ENCODE results near the gene HIGD2B. TPM values are rescaled to one million over a fixed set of nuclear protein-coding genes. Genes with fewer than 3 reads are reported as not detected.
"Not testable (repeated sequence)": the region's sequence is repeated elsewhere in the genome, so short reads cannot be mapped to it uniquely, and the experiment has no call there.

HIGD2B gene, protein sequence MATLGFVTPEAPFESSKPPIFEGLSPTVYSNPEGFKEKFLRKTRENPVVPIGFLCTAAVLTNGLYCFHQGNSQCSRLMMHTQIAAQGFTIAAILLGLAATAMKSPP
- not detected for polyA plus RNA-seq (ENCODE audit: insufficient read length in 4 of 4)

DNA sequence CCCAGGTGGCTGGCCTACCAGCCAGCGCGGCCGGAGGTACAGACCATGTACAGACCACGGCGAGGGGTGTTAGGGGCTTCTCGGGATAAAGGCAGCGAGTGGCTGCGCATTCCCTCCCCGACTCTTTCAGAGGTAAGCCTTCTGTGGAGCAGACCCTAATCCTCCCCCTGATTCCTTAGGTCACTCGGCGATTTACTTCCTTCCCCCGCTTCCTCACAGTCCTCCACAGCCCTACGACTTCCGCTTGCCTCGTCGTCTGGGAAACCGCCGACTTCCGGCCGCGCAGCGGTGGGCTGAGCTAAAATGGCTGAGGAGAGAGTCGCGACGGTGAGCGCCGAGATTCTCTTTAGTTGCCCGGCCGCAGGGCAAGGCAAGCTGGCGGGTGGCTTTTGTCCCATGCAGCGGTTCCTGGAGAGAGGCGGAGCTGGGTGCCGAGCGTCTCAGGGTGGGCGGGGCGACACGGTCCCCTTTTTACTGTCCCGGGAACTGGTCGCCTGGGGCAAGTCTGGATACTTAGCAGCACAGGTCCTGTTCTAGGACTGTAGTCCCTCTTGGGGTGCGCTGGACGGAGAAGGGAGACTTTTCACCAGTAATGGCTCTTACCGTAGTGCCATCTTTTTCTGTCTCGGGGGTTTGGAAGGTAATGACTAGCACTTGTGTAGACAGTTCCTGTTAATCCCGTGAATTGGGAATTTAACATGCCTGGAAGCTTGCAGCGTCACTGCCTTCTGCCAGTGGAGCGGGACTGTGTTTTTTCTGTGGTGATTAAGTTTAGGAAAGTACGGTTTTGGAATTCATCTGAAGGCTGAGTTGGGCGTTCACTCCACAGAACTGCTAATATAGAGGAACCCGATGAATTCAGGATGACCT is at the start of gene HIGD2B, which contains the start of gene BBS4:
Gene HIGD2B, minus strand, starts transcription at position 258 of the 870 bp plus-strand sequence. CDS start 9,808 bp downstream, outside the sequence.
Gene BBS4, plus strand, starts transcription at position 283 of the 870 bp plus-strand sequence. Its CDS starts 21 bp downstream, at position 304.
- DNase-seq (ENCODE audit: low read depth in 4 of 4, low spot score in 3 of 4): peak; percentile 89 to 91 (median 90)

DNA sequence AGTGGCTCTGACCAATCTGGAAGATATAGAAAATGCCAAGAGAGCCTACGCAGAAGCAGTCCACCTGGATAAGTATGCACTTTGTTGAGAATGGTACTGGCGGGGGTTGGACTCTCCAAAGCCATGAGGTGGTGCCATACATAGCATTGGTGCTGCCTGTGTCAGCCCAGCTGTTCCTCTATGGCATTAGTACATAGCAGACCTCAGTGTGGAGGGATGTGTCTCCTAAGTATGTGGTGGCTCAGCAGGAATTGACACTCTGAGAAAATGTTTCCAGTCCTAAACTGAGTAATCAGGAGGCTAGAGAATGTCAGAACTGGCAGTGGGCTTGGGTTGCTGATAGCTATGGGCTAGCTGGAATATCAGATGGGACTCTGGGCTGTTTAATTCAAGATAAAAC is 49.1 kb upstream of the HIGD2B start:
- DNase-seq (ENCODE audit: low read depth in 4 of 4, low spot score in 3 of 4): no peak

DNA sequence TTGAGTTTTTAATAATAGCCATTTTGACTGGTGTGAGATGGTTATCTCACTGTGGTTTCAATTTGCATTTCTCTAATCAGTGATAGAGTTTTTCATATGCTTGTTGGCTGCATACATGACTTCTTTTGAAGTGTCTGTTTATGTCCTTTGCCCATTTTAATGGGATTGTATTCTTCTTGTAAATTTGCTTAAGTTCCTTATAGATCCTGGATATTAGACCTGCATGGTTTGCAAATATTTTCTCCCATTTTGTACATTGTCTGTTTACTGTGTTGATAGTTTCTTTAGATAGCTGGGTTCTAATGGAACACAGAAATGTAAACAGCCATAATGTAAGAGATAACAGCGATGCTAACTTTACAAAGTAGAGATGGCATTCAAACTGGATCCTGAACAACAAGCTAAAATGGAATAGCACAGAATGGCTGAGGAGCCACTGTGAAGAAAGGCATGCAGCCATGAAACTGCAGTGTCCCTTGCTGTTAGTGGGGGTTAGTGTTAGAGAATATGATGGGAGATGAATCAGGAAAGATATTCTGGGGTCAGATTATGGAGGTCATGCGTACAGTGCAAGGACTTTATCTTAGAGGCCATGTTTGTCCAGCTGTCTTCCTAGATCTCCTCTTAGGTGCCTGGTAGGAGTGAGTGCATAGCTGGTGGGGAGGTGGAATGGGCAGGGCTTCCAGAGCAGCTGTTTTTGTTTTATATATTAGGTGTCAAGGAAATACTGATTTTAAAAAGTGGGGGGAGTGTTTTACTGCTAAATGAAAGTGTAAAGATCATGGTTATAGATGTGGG is 48.2 kb upstream of the HIGD2B start:
- no peak for DNase-seq (ENCODE audit: low read depth in 4 of 4, low spot score in 3 of 4)

DNA sequence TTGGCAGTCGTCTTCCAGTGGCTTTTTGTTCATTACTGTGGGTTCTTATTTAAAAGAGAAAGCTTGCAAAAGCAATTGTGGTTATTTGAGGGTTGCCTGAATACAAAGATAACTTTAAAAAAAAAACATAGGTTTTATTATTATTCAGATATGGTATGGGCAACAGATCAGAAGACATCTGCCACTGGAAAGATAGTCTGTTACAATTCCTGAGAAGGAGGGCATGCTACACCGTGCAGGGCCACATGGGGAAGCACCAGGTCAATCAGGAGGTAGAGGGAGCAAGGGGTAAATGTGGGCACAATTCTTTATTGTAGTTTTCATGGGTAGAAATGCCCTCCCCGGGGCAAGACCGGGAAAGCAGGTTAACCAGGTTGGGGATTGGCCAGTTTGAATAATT is 46.5 kb upstream of the HIGD2B start:
- DNase-seq (ENCODE audit: low read depth in 4 of 4, low spot score in 3 of 4): no peak

DNA sequence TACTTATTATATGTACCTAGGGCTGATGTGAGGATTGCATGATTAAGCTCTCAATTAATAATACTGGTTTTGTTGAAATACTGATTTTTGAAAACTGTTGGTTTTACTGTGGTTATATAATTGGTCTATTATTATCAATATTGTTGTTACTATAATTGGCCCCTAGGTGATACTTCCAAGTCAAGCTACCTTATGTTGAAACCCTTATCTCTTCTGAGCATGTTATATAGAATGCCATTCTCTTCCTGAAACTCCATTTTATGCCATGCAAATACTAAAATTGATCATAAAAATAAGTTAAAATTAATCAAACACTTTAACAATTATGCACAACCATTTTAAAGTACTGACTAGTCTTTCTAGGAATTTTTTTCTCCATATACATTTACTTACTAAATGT is 46.1 kb upstream of the HIGD2B start:
- no peak for DNase-seq (ENCODE audit: low read depth in 4 of 4, low spot score in 3 of 4)

DNA sequence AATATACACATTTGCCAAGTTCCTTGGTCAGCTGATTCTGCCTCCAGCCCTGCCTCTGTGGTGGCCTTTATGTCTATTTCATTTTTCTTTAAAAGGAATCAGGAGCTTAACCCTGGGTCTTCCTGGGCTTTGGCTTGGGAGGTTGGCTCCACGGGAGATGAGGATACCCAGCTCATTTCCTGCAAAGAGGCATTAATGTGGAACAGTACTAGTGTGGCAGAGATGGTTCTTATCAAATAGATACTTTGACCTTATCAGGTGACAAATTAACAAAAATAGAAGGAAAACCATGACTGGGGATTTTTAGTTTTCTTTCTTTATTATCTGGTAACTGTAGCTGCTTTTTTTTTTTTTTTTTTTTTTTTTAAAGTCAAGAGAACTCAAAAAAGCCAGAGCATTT is 42.8 kb upstream of the HIGD2B start:
- no peak for DNase-seq (ENCODE audit: low read depth in 4 of 4, low spot score in 3 of 4)

DNA sequence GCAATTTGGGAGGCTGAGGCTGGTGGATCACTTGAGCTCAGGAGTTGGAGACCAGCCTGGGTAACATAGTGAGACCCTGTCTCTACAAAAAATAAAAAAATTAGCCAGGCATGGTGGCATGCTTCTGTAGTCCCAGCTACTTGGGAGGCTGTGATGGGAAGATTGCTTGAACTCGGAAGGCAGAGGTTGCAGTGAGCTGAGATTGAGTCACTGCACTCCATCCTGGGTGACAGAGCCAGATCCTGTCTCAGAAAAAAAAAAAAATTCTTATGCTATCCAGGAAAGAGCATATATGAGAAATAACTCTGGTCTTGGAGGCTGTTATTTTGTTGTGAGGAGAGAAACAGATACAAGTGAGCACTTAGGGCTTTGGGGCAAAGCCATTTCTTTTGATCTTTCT is 42.3 kb upstream of the HIGD2B start:
- DNase-seq (ENCODE audit: low read depth in 4 of 4, low spot score in 3 of 4): not testable (repeated sequence)

DNA sequence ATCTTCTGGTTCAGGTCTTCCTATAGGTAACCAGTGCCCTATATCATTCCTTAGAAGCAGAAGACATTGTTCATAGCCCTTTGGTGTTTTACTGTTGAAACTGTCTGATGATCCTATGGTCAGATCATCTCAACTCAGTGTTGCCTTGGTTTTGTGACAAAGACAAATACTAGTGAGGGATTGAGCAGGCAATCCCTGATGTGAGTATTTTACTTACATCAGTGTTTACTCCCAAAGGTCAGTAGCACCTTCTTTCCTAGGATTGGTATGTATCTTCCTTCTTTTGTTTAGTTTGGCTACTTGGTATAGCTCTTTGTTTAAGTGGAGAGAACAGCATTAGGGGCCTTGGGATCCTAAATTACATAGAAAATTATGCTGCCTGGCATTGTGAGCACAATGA is 41.2 kb upstream of the HIGD2B start:
- DNase-seq (ENCODE audit: low read depth in 4 of 4, low spot score in 3 of 4): no peak

DNA sequence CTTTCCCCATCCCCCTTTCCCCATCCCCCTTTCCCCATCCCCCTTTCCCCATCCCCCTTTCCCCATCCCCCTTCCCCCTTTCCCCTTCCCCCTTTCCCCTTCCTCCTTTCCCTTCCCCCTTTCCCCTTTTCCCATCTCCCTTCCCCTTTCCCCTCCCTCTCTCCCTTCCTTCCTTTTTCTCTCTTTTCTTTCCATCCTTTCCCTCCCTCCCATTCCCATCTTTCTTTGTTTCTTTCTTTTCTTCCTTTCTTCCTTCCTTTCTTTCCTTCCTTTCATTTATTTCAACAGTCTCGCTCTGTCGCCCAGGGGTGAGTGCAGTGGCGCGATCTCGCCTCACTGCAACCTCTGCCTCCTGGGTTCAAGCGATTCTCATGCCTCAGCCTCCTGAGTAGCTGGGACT is 39.9 kb upstream of the HIGD2B start:
- not testable (repeated sequence) for DNase-seq (ENCODE audit: low read depth in 4 of 4, low spot score in 3 of 4)

DNA sequence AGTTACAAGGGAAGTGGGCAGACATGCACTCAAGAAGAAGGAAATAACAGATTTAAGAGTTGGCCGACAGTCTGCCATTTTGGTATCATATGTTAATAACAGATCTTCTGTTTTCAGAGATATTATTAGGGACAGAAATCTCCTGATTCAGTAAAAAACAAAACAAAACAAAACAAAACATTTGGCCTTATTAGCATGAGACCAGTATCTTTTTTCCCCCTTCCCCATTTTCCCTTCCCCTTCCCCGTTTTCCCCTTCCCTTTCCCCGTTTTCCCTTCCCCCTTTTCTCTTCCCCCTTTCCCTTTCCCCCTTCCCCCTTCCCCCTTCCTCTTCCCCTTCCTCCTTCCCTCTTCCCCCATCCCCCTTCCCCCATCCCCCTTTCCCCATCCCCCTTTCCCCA is 39.5 kb upstream of the HIGD2B start:
- no peak for DNase-seq (ENCODE audit: low read depth in 4 of 4, low spot score in 3 of 4)

DNA sequence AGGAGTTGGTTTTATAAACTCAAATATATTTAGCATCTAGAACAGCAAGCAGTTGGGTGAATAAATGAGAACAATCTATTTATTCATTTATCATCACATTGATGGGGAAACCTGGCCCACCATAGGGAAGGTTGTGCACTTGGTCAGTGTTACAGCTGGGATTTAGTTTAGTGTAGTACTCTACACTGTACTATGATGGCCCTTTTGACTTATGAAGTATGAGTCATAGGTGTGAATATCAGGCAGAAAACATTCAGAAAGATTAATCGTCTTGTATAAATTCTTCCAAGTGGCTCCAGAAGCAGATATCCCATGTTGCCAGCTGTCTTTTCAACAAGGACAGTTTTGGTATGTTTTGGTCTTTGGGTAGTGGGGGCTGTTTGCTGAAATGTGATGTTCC is 38.0 kb upstream of the HIGD2B start:
- no peak for DNase-seq (ENCODE audit: low read depth in 4 of 4, low spot score in 3 of 4)

DNA sequence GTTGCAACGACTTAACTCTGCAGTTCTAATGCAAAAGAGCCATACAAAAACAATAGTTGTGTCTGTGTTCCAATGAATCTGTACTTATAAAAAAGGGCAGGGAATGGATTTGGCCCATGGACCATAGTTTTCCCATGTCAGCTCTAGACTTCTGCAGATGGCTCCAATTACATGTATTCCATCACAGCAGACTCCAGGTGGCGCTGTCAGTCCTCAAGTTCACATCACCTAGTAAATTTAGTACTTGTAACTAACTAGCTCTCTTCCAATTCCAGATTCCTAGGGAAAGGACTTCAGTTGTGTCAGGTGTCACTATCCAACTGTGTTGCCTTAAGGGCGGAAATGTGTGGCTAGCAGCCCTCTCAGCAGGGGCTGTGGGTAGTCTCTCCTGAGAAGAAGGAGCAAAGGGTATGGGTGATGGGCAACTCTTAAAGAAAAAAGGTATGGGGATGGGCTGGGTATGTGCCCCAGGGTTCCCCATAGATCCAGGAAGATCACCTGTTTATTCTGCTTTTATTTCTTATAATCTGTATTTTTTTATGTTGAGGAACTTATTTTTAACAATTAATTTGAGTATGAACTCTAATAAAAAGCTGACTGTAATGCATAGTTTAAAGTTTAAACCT is 36.2 kb upstream of the HIGD2B start:
- peak; percentile 14 to 40 (median 22) for DNase-seq (ENCODE audit: low read depth in 4 of 4, low spot score in 3 of 4)

DNA sequence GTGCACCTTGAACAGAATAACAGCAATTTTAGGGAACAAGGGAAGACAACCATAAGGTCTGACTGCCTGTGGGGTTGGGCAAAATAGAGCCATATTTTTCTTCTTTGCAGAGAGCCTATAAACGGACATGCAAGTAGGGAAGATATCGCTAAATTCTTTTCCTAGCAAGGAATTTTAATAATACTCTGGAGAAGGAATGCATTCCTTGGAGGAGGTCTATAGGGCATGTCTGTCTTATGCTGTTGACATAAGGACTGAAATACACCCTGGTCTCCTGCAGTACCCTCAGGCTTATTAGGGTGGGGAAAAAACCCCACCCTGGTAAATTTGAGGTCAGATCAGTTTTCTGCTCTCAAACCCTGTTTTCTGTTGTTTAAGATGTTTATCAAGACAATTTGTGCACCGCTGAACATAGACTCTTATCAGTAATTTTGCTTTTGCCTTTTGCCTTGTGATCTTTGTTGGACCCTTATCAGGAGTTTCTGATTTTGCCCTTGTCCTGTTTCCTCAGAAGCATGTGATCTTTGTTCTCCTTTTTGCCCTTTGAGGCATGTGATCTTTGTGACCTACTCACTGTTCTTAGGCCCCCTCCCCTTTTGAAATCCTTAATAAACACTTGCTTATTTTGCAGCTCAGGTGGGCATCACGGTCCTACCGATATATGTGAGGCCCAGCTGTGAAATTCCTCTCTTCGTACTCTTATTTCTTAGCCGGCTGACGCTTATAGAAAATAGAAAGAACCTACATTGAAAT is 22.7 kb upstream of the HIGD2B start:
- not testable (repeated sequence) for DNase-seq (ENCODE audit: low read depth in 4 of 4, low spot score in 3 of 4)

DNA sequence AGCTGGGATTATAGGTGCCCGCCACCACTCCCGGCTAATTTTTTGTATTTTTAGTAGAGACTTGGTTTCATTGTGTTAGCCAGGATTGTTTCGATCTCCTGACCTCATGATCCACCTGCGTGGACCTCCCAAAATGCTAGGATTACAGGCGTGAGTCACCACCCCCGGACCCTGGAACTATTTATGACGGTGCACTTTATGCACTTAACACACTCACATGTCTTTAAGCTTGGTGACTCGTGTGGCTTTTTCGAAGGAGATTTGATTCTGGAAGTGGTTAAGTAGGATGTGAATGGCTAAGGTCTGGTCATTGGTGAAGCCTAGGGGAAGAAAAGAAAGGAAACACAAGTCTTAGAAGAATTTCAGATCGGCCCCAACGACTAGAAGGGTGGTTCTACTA is 20.3 kb upstream of the HIGD2B start:
- DNase-seq (ENCODE audit: low read depth in 4 of 4, low spot score in 3 of 4): no peak

DNA sequence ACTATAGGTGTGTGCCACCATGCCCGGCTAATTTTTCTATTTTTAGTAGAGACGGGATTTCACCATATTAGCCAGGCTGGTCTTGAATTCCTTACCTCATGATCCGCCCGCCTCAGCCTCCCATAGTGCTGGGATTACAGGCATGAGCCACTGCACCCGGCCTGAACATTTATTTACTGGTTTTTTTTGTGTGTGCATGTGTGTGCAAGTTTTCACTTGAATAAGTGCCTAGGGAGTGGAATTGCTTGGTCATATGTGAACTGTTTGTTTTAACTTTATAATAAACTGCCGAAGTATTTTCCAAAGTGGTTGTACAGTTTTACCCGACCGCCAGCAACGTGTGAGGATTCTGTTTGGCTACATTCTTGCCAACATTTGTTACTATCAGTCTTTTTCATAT is 14.1 kb upstream of the HIGD2B start:
- no peak for DNase-seq (ENCODE audit: low read depth in 4 of 4, low spot score in 3 of 4)

DNA sequence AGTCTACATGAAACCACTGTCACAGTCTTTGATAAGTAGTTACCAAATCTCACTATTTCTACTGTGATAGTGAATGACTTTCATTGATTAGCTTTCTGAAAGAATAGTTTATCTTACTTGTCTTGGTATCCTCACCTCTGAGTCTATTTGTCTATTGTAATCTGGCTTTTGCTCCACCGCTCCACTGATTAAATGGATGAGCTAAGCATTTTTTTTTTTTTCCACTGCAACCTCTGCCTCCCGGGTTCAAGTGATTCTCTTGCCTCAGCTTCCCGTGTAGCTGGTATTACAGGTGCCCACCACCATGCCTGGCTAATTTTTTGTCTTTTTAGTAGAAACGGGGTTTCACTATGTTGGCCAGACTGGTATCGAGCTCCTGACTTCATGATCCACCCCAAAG is 13.0 kb upstream of the HIGD2B start:
- DNase-seq (ENCODE audit: low read depth in 4 of 4, low spot score in 3 of 4): no peak

DNA sequence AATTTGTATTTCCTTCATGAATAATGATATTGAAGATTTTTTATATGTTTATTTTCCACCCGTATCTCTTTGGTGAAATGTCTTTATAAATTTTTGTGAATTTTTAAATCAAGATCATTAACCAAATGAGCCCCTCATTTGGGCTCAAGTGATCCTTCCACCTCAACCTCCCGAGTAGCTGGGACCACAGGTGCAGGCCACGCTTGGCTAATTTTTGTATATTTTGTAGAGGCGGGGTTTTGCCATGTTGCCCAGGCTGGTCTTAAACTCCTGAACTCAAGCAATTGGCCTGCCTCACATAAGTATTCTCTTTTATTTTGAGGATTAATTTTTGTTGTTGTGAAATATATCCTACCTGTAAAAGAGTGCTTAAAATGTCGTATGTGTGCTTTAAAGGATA is 5.0 kb upstream of the HIGD2B start:
- no peak for DNase-seq (ENCODE audit: low read depth in 4 of 4, low spot score in 3 of 4)

DNA sequence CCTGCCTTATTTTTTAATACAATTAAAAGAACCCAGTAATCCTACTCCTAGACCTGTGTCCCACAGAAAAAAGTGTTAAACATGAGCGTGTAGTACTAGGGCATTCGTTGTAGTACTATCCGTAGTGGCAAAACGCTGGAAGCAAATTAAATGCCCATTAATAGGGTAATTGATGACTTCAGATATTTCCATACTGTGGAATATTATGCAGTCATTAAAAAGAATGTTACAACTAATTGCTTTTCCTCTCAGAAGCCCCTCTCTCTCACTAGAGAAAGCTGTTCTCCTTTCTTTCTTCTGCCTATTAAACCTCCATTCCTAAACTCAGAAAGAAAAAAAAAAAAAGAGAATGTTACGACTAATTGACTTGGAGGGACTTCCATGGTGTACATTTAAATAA is 2.7 kb upstream of the HIGD2B start:
- no peak for DNase-seq (ENCODE audit: low read depth in 4 of 4, low spot score in 3 of 4)

DNA sequence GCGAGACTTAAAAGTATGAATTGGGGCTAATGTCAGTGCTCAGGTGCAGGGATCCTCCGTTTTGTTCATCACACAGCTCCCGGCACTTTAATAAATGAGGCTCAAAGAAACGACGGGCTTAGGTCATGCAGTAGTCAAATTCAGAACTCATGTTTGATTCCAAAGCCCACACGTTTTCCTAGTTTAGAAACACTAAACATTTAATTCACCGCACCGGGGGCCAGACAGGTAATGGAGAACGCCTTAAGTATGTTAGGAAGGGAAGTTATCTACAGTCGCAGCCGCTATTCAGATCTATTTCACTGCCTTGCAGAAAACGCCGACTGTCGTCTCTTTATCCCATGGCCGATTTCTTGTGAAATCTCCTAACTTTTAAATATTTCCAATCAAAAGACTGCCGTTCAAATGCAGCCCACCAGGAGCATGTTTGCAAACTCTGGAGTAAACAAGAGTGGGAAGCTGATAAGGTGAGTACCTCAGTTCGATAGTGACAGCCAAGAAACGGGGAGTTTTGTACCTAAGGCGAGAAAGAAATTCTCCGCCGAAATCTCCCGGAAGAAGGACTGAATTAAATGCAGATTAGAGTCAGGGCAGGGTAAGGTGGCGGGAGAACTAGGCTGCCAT is 569 bp downstream of the HIGD2B start:
- DNase-seq (ENCODE audit: low read depth in 4 of 4, low spot score in 3 of 4): no peak

DNA sequence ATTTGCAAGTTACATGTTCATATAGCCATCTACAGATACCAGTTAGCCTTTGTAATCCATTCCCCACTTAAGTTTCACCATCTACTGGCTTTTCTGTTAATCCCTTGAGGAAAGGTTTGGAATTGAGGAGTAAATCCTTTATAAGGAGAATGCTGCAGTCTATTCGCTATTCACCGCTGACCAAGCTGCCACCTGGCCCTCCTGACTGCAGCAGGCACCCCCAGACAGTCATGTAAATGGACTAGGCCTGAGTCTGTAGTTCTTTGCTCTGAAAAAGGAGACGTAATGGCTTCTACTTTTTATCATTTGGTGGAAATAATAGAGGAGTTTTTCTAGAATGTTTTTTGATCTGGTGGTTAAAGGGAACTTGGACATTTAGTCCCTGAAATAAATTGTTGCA is 3.2 kb downstream of the HIGD2B start:
- no peak for DNase-seq (ENCODE audit: low read depth in 4 of 4, low spot score in 3 of 4)

Measured in left renal pelvis (tissue), 4 donors.